Type B pancreatic cell (in vitro differentiated cells): ENCODE data around the gene ZNF335. TPM values are rescaled to one million over a fixed set of nuclear protein-coding genes. Genes with fewer than 3 reads are reported as not detected.

Experiments used
- DNase-seq: peaks from one replicate; pipeline ENCODE4 v3.0.0; 2021; ENCODE audit warnings: mixed read lengths; ENCODE audit not compliant: unreplicated experiment; ENCODE audit errors: extremely low spot score
- H3K27ac Mint-ChIP-seq: 2 replicates; pipeline ENCODE4 v1.8.0; 2021; ENCODE audit warnings: mild to moderate bottlenecking, mixed read lengths
- H3K27me3 Mint-ChIP-seq: 2 replicates; pipeline ENCODE4 v1.8.0; 2021; ENCODE audit warnings: mixed read lengths
- H3K36me3 Mint-ChIP-seq: 2 replicates; pipeline ENCODE4 v1.8.0; 2021; ENCODE audit warnings: mixed read lengths
- H3K4me1 Mint-ChIP-seq: one replicate; pipeline ENCODE4 v1.8.0; 2021; ENCODE audit warnings: mixed read lengths; ENCODE audit not compliant: unreplicated experiment
- H3K4me3 Mint-ChIP-seq: 2 replicates; pipeline ENCODE4 v1.8.0; 2021; ENCODE audit warnings: mild to moderate bottlenecking, mixed read lengths
- H3K9me3 Mint-ChIP-seq: 2 replicates; pipeline ENCODE4 v1.8.0; 2021; ENCODE audit warnings: mixed read lengths
- CTCF ChIP-seq: fragments of 200-600 bp; sonication (generic); conservative IDR thresholded peaks from 2 replicates; pipeline ENCODE4 v1.5.0; 2021; ENCODE audit warnings: antibody characterized with exemption, mild to moderate bottlenecking
- total RNA-seq: library from RNA; stranded (reverse); gene quantifications from 2 replicates; pipeline ENCODE4 v1.2.1, GENCODE V29; 2021; ENCODE audit warnings: low replicate concordance

The ZNF335 gene
- total RNA-seq, 1 donor from 2014 or later, result 19.9 TPM

GRCh38 chr20:45971425-45971674 lies 653 bp downstream of the ZNF335 start:
- H3K27me3 Mint-ChIP-seq, result peaks cover 12% of the 10 kb centered on the region
- peaks cover 4% of the 10 kb centered on the region for H3K9me3 Mint-ChIP-seq
- no peak for DNase-seq
- peak overlapping the region; percentile 100 for H3K27ac Mint-ChIP-seq
- peaks cover 4% of the 10 kb centered on the region for H3K36me3 Mint-ChIP-seq
- peak overlapping the region; percentile 89 for H3K4me3 Mint-ChIP-seq
- peaks cover 13% of the 10 kb centered on the region for H3K4me1 Mint-ChIP-seq
- no peak for TF ChIP-seq CTCF

- Mint-ChIP-seq H3K36me3 (peaks cover 4% of the 10 kb centered on the region), H3K27me3 (peaks cover 7% of the 10 kb centered on the region), H3K27ac (peak overlapping the region; percentile 100), H3K4me1 (peaks cover 13% of the 10 kb centered on the region), H3K4me3 (peak overlapping the region; percentile 89), H3K9me3 (peaks cover 4% of the 10 kb centered on the region)
- no peak for DNase-seq
- no peak for TF ChIP-seq CTCF
Observed at GRCh38 chr20:45970646-45971424, 1.2 kb downstream of the ZNF335 start.

- H3K4me1 Mint-ChIP-seq, result peaks cover 13% of the 10 kb centered on the region
- H3K9me3 Mint-ChIP-seq, result peaks cover 4% of the 10 kb centered on the region
- DNase-seq, result no peak
- H3K27me3 Mint-ChIP-seq, result peaks cover 6% of the 10 kb centered on the region
- TF ChIP-seq CTCF, result peak; percentile 73
- peak overlapping the region; percentile 89 for H3K4me3 Mint-ChIP-seq
- H3K27ac Mint-ChIP-seq, result peak overlapping the region; percentile 69
- H3K36me3 Mint-ChIP-seq, result peaks cover 4% of the 10 kb centered on the region
Observed at GRCh38 chr20:45969712-45970634, 2.0 kb downstream of the ZNF335 start.

GRCh38 chr20:45968801-45969711 lies 2.9 kb downstream of the ZNF335 start:
- Mint-ChIP-seq H3K4me3 (peak overlapping the region; percentile 31), H3K9me3 (peaks cover 4% of the 10 kb centered on the region), H3K27me3 (peaks cover 6% of the 10 kb centered on the region), H3K4me1 (peaks cover 13% of the 10 kb centered on the region), H3K27ac (no peak overlapping the region), H3K36me3 (peaks cover 4% of the 10 kb centered on the region)
- TF ChIP-seq CTCF, result no peak
- DNase-seq, result no peak

GRCh38 chr20:45968081-45968671 lies 3.8 kb downstream of the ZNF335 start:
- Mint-ChIP-seq H3K36me3 (peaks cover 4% of the 10 kb centered on the region), H3K27me3 (peaks cover 6% of the 10 kb centered on the region), H3K9me3 (peaks cover 4% of the 10 kb centered on the region), H3K27ac (no peak overlapping the region), H3K4me1 (peaks cover 13% of the 10 kb centered on the region), H3K4me3 (no peak overlapping the region)
- no peak for DNase-seq
- TF ChIP-seq CTCF, result no peak
